A172 (cell line): Measurements from ENCODE around the gene PLLP. TPM values are rescaled to one million over a fixed set of nuclear protein-coding genes. Genes with fewer than 3 reads are reported as not detected.
"Not testable (repeated sequence)": the region's sequence is repeated elsewhere in the genome, so short reads cannot be mapped to it uniquely, and the experiment has no call there.

Source experiments
- DNase-seq: peaks from one replicate; pipeline ENCODE4 v3.0.0-alpha.2; 2015; ENCODE audit warnings: low spot score
- total RNA-seq: library from RNA; depleted of rRNA; stranded (reverse); fragments of >200 nt; shearing (Covaris generic); gene quantifications from 2 replicates; pipeline ENCODE4 v1.2.3, GENCODE V29; 2014

PLLP gene
- total RNA-seq, 1 experiment from 2014 or later: not detected

DNA sequence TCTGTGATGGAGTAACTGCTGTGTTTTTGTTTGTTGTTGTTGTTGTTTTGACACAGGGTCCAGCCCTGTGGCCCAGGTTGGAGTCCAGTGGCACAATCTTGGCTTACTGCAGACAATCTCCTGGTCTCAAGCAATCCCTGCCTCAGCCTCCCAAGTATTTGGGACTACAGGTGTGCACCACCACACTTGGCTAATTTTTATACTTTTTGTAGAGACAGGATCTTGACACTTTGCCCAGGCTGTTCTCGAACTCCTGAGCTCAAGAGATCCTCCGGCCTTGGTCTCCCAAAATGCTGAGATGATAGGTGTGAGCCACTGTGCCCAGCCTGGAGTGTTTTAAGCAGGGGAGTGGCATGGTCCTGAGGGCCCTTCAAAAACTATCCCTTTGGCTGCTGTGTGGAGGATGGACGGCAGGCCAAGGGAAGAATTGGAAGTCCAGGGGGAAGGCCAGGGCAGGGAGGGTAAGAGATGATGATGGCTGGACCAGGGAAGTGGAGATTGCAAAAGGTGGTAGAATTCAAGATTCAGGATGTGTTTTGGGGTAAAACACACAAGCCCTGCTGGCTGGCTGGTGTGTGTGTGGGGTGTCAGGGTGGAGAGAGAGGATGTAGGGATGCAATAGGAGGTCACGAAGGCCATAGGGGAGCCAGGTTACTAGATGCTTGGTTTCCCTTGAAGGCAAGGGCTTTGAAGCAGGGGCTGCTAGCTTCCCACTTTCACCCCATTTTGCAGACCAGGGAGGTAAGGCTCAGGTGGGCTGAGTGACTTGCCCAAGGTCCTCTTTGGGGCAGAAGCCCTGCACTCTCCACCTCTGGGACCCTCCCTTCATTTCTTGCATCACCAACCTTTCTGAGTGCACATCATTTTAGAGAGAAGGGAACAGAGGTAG, 18.8 kb upstream of the PLLP start:
- no peak for DNase-seq

DNA sequence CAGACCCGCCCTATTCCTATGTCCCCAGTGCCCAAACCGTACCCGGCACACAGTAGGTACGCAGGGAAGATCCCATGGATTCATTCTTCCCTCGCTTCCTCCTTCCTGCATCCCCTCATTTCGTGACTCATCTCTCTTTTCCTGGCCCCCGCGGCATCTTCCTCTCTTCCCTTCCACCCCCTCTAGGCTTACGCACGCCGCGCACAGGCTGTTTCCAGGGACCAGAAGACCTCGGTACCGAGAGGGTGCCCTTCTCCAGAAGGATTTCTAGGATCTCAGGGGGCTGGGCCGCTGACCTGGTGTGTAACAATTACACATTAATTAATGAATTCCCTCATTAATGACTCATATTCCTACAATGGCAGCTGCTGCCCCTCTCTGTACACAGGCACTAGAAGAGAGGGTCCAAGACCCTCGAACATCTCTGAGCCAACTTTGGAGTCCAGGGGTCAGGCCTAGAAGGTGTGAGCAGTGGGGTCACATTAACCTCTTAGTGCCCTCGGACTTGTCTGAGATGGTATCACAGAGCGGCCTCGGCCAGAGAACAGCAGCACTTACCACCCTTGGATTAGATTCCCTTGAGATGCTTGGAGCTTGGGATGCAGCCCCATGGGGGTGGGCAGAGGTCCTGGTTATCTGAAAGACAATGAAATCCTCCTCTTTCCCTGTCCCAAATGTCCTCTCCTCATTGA, 16.8 kb upstream of the PLLP start:
- DNase-seq: no peak

DNA sequence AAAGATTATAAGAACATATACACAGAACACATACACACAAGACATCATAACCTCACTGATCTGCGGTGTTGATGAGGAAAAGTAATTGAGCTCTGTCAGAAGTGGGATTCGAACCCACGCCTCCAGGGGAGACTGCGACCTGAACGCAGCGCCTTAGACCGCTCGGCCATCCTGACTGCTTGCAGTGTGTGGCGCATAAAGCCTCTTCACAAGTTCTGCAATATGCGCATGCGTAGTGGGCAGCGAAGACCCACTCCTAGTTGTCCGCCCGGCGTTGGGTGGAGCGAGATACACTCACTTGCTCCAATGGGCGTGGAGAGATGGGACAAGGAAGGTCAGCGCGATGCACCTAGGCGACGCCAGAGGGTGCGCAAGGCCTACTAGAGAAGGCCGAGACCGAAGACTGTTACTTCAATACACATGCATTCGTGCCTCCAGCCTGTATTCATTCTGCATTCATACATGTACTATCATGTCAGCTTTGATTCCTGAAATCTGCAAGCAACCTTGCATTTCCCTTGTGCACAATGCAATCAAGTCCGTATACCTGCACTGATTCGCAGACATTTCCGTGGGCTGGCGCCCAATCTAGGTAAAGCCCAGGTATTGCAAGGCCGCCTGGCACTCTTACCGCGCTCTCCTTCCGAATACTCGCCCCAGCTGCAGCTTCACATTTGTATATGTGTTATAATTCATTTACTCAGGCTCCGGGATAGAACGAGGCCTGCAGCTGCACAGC, 16.1 kb upstream of the PLLP start:
- peak; percentile 99 for DNase-seq

DNA sequence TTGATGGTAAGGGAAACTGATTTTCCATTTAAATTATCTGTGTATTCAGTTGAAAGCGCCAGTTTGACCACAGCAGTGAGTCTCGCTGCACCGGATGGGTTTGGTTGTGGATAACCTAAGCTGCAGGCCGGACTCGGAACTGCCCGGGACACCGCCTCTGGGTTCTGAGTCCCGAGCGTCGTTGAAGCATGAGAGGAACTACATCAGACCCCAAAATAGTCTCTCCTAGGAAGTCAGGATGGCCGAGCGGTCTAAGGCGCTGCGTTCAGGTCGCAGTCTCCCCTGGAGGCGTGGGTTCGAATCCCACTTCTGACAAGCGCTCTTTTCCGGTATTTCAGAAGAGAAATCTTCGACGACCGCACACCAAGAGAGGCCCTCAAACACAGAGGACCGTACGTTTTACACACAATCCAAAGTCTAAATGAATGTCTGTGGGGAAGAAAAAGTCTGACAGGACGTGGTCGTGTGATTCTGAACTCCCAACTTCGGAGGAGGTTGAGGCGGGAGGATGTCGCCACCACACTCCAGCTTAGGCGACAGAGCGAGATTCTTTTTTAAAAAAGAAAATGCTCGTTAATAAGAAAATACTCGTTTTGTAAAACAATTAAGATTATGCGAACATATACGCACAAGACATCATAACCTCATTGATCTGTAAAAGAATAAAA, 15.4 kb upstream of the PLLP start:
- peak; percentile 96 for DNase-seq

DNA sequence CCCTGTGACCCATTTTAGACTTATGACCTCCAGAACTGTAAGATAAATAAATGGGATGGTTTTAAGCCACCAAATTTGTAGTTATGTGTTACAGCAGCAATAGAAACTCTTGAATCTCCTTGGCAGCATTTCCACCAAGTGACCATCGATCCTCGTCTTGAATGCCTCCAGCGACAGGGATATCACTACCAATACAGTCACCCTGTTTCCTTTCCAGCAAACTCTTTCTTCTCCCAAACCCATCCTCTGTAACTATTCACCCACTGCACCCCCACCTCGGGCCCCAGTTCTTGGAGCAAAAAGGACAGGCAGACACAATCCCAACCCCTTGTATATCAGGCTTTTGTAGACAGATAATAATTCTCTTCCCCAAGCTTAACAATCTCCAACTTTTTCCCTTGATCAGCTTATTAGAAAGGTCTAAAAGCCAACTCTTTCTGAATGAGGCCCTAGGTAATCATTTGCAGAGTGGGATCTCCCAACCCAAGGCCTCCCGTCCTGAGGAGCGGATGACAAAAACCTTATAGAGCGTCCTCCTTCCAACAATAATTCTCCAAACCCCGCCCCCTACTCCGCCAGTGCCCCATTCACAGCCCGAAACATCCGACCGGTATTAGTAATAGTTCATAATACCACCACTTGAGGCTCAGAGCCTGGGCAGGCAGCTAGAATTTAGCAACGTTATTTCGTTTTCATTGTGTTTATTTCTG, 14.7 kb upstream of the PLLP start:
- DNase-seq: no peak

DNA sequence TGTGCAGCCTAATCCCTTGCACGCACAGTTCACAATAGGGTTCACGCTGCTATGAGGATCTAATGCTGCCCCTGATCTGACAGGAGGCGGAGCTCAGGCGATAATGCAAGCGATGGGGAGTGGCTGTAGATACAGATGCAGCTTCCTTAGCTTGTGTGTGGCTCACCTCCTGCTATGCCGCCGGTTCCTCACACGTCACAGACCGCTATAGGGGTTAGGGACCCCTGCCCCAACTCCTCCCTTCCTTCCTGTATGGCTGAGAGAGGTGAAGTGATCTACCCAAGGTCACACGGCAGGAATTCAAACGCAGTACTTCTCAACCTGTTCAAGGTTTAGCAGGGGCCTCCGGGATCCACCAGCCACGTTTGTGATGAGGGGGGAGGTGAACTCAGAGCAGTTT, 13.4 kb upstream of the PLLP start:
- DNase-seq: no peak

DNA sequence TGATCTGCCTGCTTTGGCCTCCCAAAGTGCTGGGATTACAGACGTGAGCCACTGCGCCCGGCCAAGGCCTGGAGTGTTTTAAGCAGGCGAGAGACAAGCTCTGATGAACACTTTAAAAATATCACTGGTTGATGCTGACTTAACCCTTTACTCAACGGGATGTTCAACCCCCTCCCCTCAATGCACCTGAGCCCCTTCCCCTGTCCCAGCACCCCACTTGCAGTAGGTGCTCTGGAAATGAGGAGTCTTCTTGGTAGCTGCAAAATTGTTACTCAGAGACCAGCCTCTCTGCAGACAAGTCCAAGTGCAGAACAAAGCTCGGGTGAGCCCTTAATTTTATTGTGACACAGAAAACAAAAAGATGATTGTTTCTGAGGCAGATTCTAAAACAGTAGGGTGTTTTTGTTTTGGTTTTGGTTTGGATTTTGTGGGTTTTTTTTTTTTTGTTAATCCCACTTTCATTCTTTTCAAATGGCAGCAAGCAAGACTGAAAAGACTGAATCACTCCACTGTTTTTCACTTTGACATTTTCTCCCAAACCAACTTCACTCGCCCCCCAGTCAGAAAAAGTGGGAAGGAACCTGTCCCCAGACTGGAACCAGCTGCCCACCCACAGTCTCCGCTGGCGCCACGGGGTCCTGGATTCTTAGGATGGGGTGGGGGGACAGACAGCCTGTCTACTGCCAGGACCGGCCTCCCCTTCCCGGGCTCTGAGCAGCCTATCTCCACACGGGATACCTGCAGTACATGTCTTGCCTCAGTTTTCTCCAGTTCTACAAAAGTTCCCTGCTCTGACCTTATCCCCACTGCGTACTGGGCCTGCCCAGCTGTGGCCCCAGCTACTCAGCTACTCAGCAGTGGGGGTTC, 5.2 kb upstream of the PLLP start:
- peak; percentile 28 for DNase-seq

DNA sequence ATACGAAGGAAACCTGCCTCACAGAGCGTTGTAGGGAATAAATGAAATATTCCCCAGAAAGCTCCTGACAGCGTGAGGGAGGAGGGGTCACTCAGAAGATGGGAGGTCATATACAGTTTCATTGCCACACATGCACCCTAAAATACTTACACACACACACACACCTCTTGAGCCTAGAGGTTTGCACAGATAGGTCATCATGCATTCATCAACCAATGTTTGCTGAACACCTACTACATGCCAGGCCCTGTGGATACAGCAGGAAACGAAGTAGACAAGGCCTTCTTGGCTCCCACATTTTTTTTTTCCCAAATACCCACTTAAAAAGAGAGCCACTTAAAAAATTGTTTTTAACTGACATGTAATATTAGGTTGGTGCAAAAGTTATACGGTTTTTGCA, 907 bp upstream of the PLLP start:
- DNase-seq: no peak

DNA sequence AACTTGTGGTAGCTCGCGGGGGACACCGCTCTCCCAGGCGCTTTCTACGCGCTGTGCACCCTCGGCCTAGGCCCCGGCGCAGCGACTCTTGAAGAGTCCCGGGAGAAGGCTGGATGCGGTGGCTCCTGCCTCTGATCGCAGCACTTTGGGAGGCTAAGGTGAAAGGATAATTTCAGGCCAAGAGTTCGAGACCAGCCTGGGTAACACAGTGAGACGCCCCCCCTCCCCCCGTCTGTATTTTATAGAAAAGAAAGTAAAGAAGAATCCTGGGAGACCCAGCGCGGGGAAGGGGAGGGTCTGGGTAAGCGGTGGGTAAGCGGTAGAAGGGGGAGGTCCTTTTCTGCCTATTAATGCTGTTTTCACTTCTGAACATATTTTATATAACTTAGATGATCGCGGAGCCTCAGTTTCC, 486 bp upstream of the PLLP start:
- no peak for DNase-seq

DNA sequence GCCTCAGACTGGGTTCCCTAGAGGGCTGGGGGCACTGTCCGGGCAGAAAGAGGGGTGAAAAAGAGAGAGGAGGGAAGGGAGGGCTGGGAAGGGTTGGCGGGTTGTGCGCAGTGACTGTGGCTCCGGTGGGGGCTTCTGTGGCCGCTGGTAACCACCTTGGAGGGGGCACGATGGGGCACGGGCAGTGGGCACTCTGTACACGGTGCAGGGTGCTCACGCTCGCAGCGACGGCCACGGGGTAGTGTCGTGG, 588 bp downstream of the PLLP start:
- no peak for DNase-seq

DNA sequence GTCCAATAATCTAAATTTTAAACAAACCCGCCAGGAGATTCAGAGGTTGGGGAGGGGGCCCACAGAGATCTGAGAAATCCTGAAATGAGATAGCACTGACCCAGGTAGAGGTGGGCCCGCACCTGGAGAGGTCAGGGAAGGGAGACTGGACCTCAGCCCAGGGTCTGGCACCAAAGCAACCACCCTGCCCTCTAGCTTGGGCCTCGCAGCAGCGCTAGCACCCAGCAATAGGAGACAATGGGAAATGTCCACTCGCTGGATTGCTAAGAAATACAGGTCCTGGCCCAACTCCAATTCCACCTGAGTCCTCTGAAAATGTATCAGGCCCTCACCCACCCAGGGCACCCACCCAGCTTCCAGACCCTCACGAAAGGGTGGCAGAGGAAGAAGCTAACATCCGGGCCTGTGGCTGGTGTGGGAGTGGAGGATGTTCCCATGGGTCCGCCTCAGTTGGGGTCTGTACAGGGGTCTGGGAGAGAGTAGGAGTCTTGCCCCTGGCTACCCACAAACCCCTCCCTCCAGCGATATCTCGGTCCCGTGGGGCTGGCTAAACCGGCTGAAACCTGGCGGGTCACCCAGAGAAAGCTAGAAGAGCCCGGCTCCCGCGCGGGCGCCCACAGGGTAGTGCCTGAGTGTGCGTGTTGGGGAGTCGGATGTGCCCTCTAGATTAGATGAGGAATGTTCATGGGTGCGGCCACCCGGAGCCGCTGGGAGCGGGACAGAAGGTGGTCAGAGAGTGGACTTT, 1.1 kb downstream of the PLLP start:
- DNase-seq: no peak

DNA sequence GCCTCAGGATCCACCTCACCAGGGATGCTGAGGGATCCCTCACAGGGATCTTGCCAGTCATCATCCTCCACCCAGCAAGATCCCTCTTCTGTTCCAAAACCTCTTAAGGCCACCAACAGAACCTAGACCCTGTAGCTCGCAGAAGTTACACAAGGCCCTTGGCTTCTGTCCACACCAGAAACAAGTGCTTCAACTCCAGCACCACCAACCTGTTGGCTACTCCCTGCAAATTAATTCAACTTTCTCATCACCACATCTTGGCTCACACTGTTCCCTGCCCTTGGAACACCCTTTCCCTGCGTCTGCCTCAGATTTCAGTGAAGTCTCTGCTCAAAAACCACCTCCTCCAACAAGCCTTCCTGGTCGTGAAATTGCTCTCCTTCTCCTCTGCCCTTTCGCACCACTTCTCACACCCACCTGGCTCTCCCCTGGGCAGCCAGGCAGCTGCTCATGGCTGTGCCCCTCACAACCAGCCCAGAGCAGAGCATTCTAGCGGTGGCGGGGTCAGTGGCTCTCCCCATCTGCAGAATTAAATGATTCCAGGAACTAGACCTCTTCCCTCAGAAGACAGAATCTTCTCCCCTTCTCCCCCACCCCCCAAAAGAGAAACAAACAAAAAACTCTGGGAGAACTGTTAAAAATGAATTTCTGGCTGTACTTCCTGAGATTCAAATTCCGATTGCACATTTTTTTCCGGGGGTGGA, 1.8 kb downstream of the PLLP start:
- DNase-seq: no peak

DNA sequence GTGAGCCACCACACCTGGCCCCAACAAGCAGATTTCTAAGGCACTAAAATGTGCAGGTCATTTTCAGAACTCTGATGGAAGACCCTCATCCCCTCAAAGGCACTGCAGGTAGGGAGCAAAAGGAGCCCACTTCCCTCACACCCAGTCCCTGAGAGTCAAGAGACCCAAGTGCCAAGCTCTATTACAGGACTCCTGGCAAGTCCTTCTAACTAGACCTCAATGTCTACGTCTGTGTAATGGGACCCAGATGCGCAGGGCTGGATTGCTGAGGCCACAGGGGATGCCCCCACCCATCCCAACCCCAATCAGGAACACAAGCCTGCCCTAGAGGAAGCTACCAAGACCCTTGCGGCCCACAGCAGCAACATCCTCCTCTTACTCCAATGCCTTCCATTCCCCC, 2.7 kb downstream of the PLLP start:
- DNase-seq: no peak

DNA sequence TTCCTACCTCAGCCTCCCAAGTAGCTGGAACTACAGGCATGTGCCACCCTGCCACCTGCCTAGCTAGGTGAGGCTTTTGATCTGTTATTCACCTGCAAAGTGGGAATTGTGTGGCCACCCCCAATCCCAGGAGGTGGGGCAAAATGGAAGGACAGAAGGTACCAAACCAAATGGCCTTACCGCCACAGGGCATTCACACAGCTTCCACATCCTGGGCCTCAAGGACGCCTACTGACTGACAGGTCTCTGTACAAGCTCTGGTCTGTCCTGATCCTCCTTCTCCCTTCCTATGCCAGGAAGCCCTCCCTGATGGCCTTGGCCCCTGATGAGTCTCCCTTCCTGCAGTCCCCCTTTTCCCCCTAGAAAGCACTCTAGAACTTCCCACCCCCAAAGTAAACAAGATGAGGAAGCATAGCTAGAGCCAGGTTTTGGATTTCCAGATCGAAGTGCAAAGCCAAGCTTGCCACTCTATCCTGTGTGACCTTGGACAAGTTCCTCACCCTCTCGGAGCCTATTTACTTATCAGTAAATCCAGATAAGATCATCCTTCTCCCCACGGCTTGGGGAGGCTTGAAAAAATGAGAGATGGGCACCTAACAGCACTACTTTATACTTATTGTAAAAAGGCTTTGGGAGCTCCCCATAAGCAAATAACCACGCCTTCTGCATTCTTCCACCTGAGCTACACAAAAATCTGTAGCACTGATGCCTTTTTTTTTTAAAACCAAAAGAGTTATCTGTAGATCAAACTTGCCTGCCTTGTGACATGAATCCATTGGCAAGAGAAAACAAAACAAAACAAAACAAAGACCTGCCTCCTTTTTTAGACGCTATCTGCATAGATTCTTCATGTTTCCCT, 4.5 kb downstream of the PLLP start:
- DNase-seq: no peak

DNA sequence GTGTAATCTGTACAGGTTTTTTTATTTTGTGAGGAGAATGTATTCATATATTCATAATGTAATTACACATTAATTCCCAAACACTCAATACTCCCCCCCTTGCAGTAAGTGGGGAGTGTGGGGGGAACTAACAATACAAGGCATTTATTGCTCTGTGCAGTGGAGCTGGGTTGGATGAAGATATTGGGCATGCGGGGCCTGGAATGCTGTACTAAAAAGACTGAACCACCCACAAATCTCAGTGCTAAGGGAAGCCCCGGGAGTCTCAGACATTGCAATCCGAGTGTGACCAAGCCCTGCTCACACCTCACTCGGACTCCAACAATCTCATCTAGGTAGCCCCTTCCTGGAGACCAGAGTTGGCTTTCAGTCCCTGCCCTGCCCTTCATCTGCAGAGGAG, 6.0 kb downstream of the PLLP start:
- no peak for DNase-seq

DNA sequence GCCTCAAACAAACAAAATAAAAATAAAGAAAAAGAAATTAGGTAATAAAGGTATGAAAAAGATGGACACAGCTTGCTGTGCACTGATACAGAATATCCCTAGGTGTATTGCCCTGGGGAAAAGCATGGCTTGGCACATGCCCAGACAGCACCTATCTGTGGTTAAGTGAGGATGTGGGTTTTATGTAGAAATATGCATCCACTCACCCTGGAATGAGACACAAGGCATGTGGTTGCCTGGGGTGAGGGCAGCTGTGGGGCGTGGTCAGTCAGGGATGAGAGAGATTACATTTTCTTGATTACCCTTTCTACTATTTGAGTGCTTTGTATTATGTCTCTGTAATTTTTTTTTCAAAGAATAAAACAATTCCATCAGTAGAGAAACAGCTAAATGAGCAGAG, 6.9 kb downstream of the PLLP start:
- DNase-seq: peak; percentile 96

DNA sequence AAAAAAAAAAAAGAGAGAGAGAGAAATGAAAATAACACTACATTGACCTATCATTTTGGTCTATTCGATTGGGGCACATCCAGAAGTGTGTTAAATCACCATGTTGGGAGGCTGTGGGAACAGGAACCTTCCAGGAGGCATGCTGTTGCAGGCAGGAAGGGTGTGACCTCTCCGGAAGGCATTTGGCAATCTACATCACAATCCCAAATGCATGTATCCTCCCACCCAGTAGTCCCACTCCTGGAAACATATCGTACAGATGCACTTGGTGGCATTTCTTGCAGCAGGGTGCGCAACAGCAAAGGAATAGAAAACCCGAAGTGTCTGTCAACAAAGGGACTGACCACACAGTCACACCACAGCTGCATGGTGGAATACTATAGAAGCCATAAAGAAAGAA, 7.9 kb downstream of the PLLP start:
- peak; percentile 61 for DNase-seq

DNA sequence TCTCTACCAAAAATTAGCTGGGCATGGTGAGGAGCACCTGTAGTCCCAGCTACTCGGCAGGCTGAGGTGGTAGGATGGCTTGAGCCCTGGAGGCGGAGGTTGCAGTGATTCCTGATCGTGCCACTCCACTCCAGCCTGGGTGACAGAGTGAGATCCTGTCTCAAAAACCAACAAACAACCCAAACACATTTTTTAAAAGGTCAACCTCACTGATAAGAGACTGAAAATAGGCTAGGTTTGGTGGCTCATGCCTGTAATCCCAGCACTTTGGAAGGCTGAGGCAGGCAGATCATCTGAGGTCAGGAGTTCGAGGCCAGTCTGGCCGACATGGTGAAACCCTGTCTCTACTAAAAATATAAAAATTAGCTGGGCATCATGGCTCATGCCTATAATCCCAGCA, 8.5 kb downstream of the PLLP start:
- not testable (repeated sequence) for DNase-seq
